Measurements from ENCODE around the gene PLXNB2. TPM values are rescaled to one million over a fixed set of nuclear protein-coding genes. Genes with fewer than 3 reads are reported as not detected.

The PLXNB2 gene
- total RNA-seq, 2 experiments from 2014 or later = 48.4 to 49.9 TPM

GRCh38 chr22:50256258-50256862 is 51.1 kb downstream of the PLXNB2 start:
- POLR2A ChIA-PET = interaction anchor here (0.7 kb wide), 1 partner anchor 48 kb away, joined by 6 read pairs; no protein-coding TSS in a partner anchor
- ATAC-seq (no peak), DNase-seq (no peak)
- H3K9me3 Mint-ChIP-seq (ENCODE audit: insufficient read depth) = no peaks in the 10 kb centered on the region
- H3K27ac Mint-ChIP-seq = no peak overlapping the region
- no peaks in the 10 kb centered on the region for H3K36me3 Mint-ChIP-seq (ENCODE audit: low read depth)
- H3K4me3 Mint-ChIP-seq = no peak overlapping the region
- CTCF ChIA-PET = interaction anchor here (0.8 kb wide), 1 partner anchor 374 kb away, joined by 4 read pairs; no protein-coding TSS in a partner anchor
- no peaks in the 10 kb centered on the region for H3K4me1 Mint-ChIP-seq (ENCODE audit: low read depth)
- peaks cover 2% of the 10 kb centered on the region for H3K27me3 Mint-ChIP-seq (ENCODE audit: low read depth)

- H3K4me3 Mint-ChIP-seq = no peak overlapping the region
- peaks cover 2% of the 10 kb centered on the region for H3K4me1 Mint-ChIP-seq (ENCODE audit: low read depth)
- no peak overlapping the region for H3K27ac Mint-ChIP-seq
- CTCF ChIA-PET = interaction anchor here (0.8 kb wide), 1 partner anchor 375 kb away, joined by 4 read pairs; no protein-coding TSS in a partner anchor
- DNase-seq = no peak
- H3K36me3 Mint-ChIP-seq (ENCODE audit: low read depth) = no peaks in the 10 kb centered on the region
- peaks cover 2% of the 10 kb centered on the region for H3K27me3 Mint-ChIP-seq (ENCODE audit: low read depth)
- ATAC-seq = no peak
- POLR2A ChIA-PET = interaction anchor here (0.8 kb wide), 1 partner anchor 252 kb away, joined by 4 read pairs; the partner anchor contains the start of genes LMF2 and NCAPH2
- no peaks in the 10 kb centered on the region for H3K9me3 Mint-ChIP-seq (ENCODE audit: insufficient read depth)
Observed at GRCh38 chr22:50255607-50256006, 51.8 kb downstream of the PLXNB2 start.

DNA sequence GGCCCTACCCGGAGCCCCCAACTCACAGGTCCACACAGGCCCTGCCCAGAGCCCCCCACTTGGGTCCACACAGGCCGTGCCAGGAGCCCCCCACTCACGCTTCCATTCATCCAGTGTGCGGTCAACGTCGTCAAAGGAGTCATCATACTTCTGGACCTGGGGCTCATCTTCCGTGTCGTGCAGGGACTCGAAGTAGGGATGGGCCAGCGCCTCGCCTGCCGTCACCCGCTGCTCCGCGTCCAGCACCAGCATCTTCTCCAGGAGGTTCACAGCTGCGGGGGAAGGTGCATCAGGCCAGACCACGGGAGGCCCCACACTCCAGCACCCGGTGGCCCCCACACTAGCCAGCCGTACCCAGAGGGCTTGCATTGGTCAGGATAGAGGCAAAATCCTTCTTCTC is 52.3 kb downstream of the PLXNB2 start:
- H3K4me3 Mint-ChIP-seq = no peak overlapping the region
- no peaks in the 10 kb centered on the region for H3K36me3 Mint-ChIP-seq (ENCODE audit: low read depth)
- peaks cover 2% of the 10 kb centered on the region for H3K27me3 Mint-ChIP-seq (ENCODE audit: low read depth)
- ChIA-PET CTCF (no interaction called here), POLR2A (interaction anchor here (0.8 to 0.9 kb wide), 2 partner anchors 11 to 253 kb away, joined by 3 to 4 read pairs; partner anchors contain the start of genes LMF2 and NCAPH2)
- peaks cover 6% of the 10 kb centered on the region for H3K4me1 Mint-ChIP-seq (ENCODE audit: low read depth)
- no peak overlapping the region for H3K27ac Mint-ChIP-seq
- no peak for DNase-seq
- ATAC-seq = no peak
- no peaks in the 10 kb centered on the region for H3K9me3 Mint-ChIP-seq (ENCODE audit: insufficient read depth)

- Mint-ChIP-seq H3K36me3 (ENCODE audit: low read depth) (no peaks in the 10 kb centered on the region), H3K9me3 (ENCODE audit: insufficient read depth) (no peaks in the 10 kb centered on the region), H3K27ac (no peak overlapping the region), H3K4me1 (ENCODE audit: low read depth) (peaks cover 10% of the 10 kb centered on the region), H3K4me3 (no peak overlapping the region), H3K27me3 (ENCODE audit: low read depth) (peaks cover under 1% of the 10 kb centered on the region)
- DNase-seq (no peak), ATAC-seq (no peak)
- ChIA-PET CTCF (no interaction called here), POLR2A (no interaction called here)
Observed at GRCh38 chr22:50253941-50254340, 53.5 kb downstream of the PLXNB2 start.

- no peak overlapping the region for H3K4me3 Mint-ChIP-seq
- H3K27ac Mint-ChIP-seq = peak overlapping the region; percentile 37
- DNase-seq (peak; percentile 20), ATAC-seq (no peak)
- peaks cover 10% of the 10 kb centered on the region for H3K4me1 Mint-ChIP-seq (ENCODE audit: low read depth)
- H3K36me3 Mint-ChIP-seq (ENCODE audit: low read depth) = no peaks in the 10 kb centered on the region
- POLR2A ChIA-PET = interaction anchor here (0.8 to 3.2 kb wide), 3 partner anchors 9 to 255 kb away, joined by 3 to 17 read pairs (median 3); partner anchors contain the start of gene MAPK12
- H3K9me3 Mint-ChIP-seq (ENCODE audit: insufficient read depth) = no peaks in the 10 kb centered on the region
- CTCF ChIA-PET = interaction anchor here (0.7 to 3.2 kb wide), 13 partner anchors 9 to 275 kb away, joined by 3 to 27 read pairs (median 4); partner anchors contain the start of genes LMF2 and NCAPH2
- no peaks in the 10 kb centered on the region for H3K27me3 Mint-ChIP-seq (ENCODE audit: low read depth)
Observed at GRCh38 chr22:50253046-50253915, 54.2 kb downstream of the PLXNB2 start.

DNA sequence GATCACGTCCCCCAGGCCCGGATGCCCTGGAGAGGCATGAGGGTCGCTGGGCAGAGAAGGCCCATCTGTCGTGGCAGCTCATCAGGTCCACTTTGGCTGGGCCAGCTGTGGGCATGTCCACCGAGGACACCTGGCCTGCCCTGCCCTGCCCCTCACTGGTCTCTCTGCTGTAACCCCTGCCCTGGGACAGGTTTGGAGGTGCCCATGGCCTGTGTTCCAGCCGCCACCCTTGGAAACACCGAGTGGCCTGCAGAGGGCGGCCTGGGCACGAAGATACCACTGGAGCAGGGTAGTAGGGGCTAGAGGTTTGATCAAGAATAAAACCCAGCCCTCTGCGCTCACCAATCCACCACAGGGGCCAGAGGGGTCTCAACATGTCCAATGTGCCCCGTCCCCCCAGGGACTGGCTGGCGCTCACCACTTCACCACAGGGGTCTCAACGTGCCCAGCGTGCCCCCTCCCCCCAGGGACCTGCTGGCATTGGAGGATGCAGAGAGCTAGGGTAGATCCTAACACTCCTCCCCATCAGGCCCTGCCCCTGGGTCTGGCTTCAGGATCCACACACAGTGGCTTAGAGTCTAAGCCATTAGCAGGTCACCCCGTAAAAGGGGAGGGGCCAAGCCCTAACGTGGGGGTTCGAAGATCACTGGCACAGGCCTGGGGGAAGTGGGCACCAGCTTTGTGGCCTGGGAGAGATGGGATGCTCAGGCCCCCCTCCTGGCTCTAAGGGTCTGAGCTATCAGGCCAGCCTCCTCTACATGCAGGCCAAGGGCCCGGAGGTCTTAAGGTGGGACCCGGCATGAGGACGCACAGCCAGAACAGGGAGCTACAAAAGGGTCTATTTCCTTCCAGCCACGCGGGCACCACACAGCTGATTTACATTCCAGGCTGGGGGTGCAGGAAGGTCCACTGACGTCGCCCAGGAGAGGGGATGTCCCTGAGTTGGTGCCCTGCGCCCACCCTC is 55.1 kb downstream of the PLXNB2 start:
- CTCF ChIA-PET = interaction anchor here (0.7 to 3.2 kb wide), 26 partner anchors 8 to 369 kb away, joined by 3 to 27 read pairs (median 5); partner anchors contain the start of genes LMF2, NCAPH2 and SCO2
- H3K9me3 Mint-ChIP-seq (ENCODE audit: insufficient read depth) = no peaks in the 10 kb centered on the region
- no peak overlapping the region for H3K4me3 Mint-ChIP-seq
- peaks cover 5% of the 10 kb centered on the region for H3K36me3 Mint-ChIP-seq (ENCODE audit: low read depth)
- DNase-seq = peak; percentile 84
- POLR2A ChIA-PET = interaction anchor here (0.8 to 3.2 kb wide), 7 partner anchors 10 to 369 kb away, joined by 3 to 17 read pairs (median 4); partner anchors contain the start of genes MAPK12 and SCO2
- H3K27ac Mint-ChIP-seq = no peak overlapping the region
- no peaks in the 10 kb centered on the region for H3K27me3 Mint-ChIP-seq (ENCODE audit: low read depth)
- peaks cover 18% of the 10 kb centered on the region for H3K4me1 Mint-ChIP-seq (ENCODE audit: low read depth)
- peak; percentile 56 for ATAC-seq

DNA sequence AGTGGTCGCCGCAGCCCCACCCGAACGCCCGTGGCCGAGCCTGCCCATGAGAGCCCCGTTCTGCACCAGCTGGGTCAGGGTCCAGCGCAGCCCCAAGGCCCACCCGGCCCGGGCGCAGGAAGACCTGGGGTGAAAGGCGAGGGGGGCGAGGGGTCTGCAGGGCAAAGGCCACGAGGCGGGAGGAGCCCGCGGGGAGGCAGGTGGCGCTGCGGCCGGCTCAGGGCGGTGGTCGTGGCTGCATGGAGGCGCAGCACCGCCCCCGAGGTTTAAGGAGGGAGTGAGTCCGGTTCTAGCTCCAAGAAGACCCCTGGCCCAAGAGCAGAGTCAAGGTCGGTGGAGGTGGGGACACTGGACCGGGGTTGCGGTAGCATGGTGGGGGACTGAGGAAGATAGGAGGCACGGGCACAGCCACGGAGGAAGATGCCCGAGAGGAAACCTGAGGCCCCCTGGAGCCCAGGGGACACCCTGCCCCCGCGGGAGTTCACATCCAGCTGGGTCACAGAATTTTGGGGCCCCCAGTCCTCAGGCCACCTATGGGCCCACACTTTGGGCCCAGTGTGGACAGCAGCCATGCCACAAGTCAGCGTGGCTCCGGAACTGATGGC is 55.9 kb downstream of the PLXNB2 start:
- no peak for ATAC-seq
- CTCF ChIA-PET = interaction anchor here (0.6 to 3.2 kb wide), 24 partner anchors 11 to 370 kb away, joined by 3 to 27 read pairs (median 5); partner anchors contain the start of gene SCO2

GRCh38 chr22:50250555-50251476 is 56.6 kb downstream of the PLXNB2 start, which contains the start of gene HDAC10:
Gene HDAC10, minus strand, starts transcription at chr22:50251265. Its CDS starts 233 bp downstream, at chr22:50251032.
- Mint-ChIP-seq H3K9me3 (ENCODE audit: insufficient read depth) (no peaks in the 10 kb centered on the region), H3K4me3 (peak within 1 kb of the TSS; percentile 84), H3K4me1 (ENCODE audit: low read depth) (peaks cover 26% of the 10 kb centered on the region), H3K27me3 (ENCODE audit: low read depth) (no peaks in the 10 kb centered on the region), H3K27ac (peak within 1 kb of the TSS; percentile 84), H3K36me3 (ENCODE audit: low read depth) (peaks cover 11% of the 10 kb centered on the region)
- POLR2A ChIA-PET = interaction anchor here (0.5 to 3.2 kb wide), 10 partner anchors 11 to 370 kb away, joined by 3 to 17 read pairs (median 4); partner anchors contain the start of genes LMF2, MAPK12, NCAPH2 and SCO2
- DNase-seq (peak; percentile 91), ATAC-seq (peak; percentile 88)
- CTCF ChIA-PET = interaction anchor here (0.6 to 3.2 kb wide), 23 partner anchors 11 to 370 kb away, joined by 3 to 27 read pairs (median 5); partner anchors contain the start of gene SCO2

More for the DNA sequence above, 55.9 kb downstream of the PLXNB2 start:
- Mint-ChIP-seq H3K4me1 (ENCODE audit: low read depth) (peaks cover 20% of the 10 kb centered on the region), H3K9me3 (ENCODE audit: insufficient read depth) (no peaks in the 10 kb centered on the region), H3K27ac (peak overlapping the region; percentile 39), H3K4me3 (peak overlapping the region; percentile 84), H3K27me3 (ENCODE audit: low read depth) (no peaks in the 10 kb centered on the region), H3K36me3 (ENCODE audit: low read depth) (peaks cover 7% of the 10 kb centered on the region)
- POLR2A ChIA-PET = interaction anchor here (1.2 to 3.2 kb wide), 7 partner anchors 11 to 370 kb away, joined by 3 to 17 read pairs (median 4); partner anchors contain the start of genes LMF2, MAPK12, NCAPH2 and SCO2
- DNase-seq = no peak

- Mint-ChIP-seq H3K4me1 (ENCODE audit: low read depth) (peaks cover 26% of the 10 kb centered on the region), H3K27ac (peak overlapping the region; percentile 84), H3K9me3 (ENCODE audit: insufficient read depth) (no peaks in the 10 kb centered on the region), H3K36me3 (ENCODE audit: low read depth) (peaks cover 11% of the 10 kb centered on the region), H3K4me3 (peak overlapping the region; percentile 84), H3K27me3 (ENCODE audit: low read depth) (no peaks in the 10 kb centered on the region)
- DNase-seq = no peak
- CTCF ChIA-PET = interaction anchor here (1.5 to 3.2 kb wide), 10 partner anchors 10 to 371 kb away, joined by 5 to 27 read pairs (median 9); no protein-coding TSS in a partner anchor
- POLR2A ChIA-PET = interaction anchor here (0.5 to 3.2 kb wide), 7 partner anchors 12 to 258 kb away, joined by 3 to 17 read pairs (median 4); partner anchors contain the start of genes LMF2, MAPK12 and NCAPH2
- ATAC-seq = no peak
Observed at GRCh38 chr22:50250249-50250554, 57.2 kb downstream of the PLXNB2 start.

All from activated CD8-positive, alpha-beta T cell treated with anti-CD3 and anti-CD28 coated beads, Interleukin-2, amount 10 ng/mL, durations not matched to agents 7 days and 5 days (primary cell).